HuH-7.5 (cell line): ENCODE data around the gene ANKDD1B.
"Not testable (repeated sequence)": the region's sequence is repeated elsewhere in the genome, so short reads cannot be mapped to it uniquely, and the experiment has no call there.

Source experiments
- DNase-seq: peaks from one replicate; pipeline ENCODE4 v3.0.0; 2011; ENCODE audit warnings: low spot score

ANKDD1B gene

GRCh38 chr5:75611311-75612225, at the start of gene ANKDD1B:
TSS of gene ANKDD1B (plus strand) at chr5:75611453. CDS start at chr5:75611635, 182 bp downstream.
- DNase-seq = peak; percentile 38

- not testable (repeated sequence) for DNase-seq
Measured at GRCh38 chr5:75565991-75566709, 45.1 kb upstream of the ANKDD1B start.

GRCh38 chr5:75566710-75567309, 44.4 kb upstream of the ANKDD1B start:
- DNase-seq = no peak

GRCh38 chr5:75567710-75568109, 43.5 kb upstream of the ANKDD1B start:
- DNase-seq = no peak

GRCh38 chr5:75568202-75568601, 43.1 kb upstream of the ANKDD1B start:
- no peak for DNase-seq

- DNase-seq = no peak
Measured at GRCh38 chr5:75571547-75571946, 39.7 kb upstream of the ANKDD1B start.

- no peak for DNase-seq
Measured at GRCh38 chr5:75574791-75575190, 36.5 kb upstream of the ANKDD1B start.

GRCh38 chr5:75578280-75578679, 33.0 kb upstream of the ANKDD1B start:
- DNase-seq = not testable (repeated sequence)

- DNase-seq = no peak
Measured at GRCh38 chr5:75584641-75585040, 26.6 kb upstream of the ANKDD1B start.

GRCh38 chr5:75588666-75589065, 22.6 kb upstream of the ANKDD1B start:
- DNase-seq = no peak

GRCh38 chr5:75600535-75600934, 10.7 kb upstream of the ANKDD1B start:
- no peak for DNase-seq

- no peak for DNase-seq
Measured at GRCh38 chr5:75601567-75601966, 9.7 kb upstream of the ANKDD1B start.

GRCh38 chr5:75601996-75602395, 9.3 kb upstream of the ANKDD1B start:
- DNase-seq = no peak

- DNase-seq = no peak
Measured at GRCh38 chr5:75603371-75603770, 7.9 kb upstream of the ANKDD1B start.

GRCh38 chr5:75603821-75604220, 7.4 kb upstream of the ANKDD1B start:
- no peak for DNase-seq

- not testable (repeated sequence) for DNase-seq
Measured at GRCh38 chr5:75607341-75607740, 3.9 kb upstream of the ANKDD1B start.

GRCh38 chr5:75608870-75609269, 2.4 kb upstream of the ANKDD1B start:
- no peak for DNase-seq

GRCh38 chr5:75610201-75610600, 1.1 kb upstream of the ANKDD1B start:
- no peak for DNase-seq

GRCh38 chr5:75610859-75611310, 368 bp upstream of the ANKDD1B start:
- not testable (repeated sequence) for DNase-seq

GRCh38 chr5:75612226-75612569, 945 bp downstream of the ANKDD1B start:
- no peak for DNase-seq

- no peak for DNase-seq
Measured at GRCh38 chr5:75612901-75613300, 1.6 kb downstream of the ANKDD1B start.

- DNase-seq = no peak
Measured at GRCh38 chr5:75614176-75614575, 2.9 kb downstream of the ANKDD1B start.
